NCI-H2081 (cell line): ENCODE results near the gene PHRF1.

Experiments
- DNase-seq, 2 experiments: peaks; one replicate each; lab custom pipeline; 2025; lab: John Stamatoyannopoulos, UW

PHRF1 gene

GRCh38 chr11:557328-558132 is 18.7 kb upstream of the PHRF1 start:
- no peak for DNase-seq

GRCh38 chr11:558503-558902 is 17.8 kb upstream of the PHRF1 start:
- no peak for DNase-seq

GRCh38 chr11:559020-559620 is 17.1 kb upstream of the PHRF1 start:
- no peak for DNase-seq

DNA sequence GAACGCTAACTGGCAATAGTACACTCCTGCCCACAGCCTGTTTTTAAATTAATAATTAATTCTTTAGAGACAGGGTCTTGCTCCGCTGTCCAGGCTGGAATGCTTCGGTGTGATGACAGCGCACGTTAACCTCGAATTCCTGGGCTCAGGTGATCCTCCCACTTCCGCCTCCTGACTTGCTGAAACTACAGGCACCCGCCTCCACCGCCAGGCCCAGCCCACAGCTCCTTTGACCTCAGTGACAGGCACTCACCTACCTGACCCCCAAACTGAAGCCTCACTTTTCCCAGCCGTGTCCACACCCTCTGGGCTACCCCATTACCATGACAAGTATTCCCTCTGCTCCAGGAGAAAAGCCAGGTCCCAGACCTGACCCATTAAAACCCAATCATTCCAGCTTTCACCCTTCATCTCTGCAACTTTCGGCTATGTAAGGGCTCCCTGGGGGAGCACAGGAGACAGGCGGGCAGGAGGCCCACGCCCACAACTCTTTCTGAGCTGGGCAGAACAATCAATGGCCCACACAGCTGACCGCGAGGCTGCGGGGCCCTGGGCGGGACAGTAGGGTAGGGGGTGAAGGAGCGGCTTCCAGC is 16.5 kb upstream of the PHRF1 start:
- DNase-seq: no peak

- DNase-seq: peak; percentile 93
Observed at GRCh38 chr11:560305-561147, 15.7 kb upstream of the PHRF1 start, which contains the start of the genes LMNTD2 and RASSF7. Gene LMNTD2, minus strand, starts transcription at chr11:560738. Its CDS starts 22 bp downstream, at chr11:560716. Gene RASSF7, plus strand, starts transcription at chr11:560970. Its CDS starts 799 bp downstream, at chr11:561769.

DNA sequence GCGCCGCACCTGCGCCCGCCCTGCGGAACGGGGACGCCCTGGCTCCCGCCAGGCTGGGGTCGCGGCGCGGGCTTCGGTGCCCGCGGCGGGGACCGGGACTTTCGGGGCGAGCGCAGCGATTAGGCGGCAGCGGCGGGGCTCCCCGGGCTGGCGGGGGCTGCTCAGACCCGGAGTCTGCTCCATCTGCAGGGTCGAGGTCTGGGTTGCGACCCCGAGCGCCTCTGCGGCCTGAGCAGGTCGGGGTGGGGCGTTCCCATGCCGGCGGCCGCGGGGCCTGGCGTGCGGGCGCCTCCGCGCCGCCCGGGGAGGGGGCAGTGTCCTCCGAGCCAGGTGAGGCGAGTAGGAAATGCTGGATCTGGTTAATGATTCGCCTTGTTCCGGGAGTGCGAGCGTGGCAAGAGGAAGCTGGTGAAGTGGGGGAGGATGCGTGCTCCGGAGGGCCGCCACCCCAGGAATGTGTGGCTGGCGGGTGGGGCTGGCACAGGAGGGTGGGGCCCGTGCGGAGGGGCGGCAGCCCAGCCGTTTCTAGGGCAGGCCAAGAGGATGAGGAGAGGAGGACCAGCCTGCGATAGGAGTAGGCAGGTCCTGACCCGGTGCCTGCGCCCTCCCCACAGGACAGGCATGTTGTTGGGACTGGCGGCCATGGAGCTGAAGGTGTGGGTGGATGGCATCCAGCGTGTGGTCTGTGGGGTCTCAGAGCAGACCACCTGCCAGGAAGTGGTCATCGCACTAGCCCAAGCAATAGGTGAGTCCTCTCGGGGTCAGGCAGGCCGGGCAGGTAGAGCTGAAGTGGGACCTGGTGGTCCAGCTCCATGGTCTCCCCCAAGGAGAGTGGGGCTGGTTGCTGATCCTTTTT is 14.9 kb upstream of the PHRF1 start:
- DNase-seq: peak in 1 of 2 experiments; percentile 25

DNA sequence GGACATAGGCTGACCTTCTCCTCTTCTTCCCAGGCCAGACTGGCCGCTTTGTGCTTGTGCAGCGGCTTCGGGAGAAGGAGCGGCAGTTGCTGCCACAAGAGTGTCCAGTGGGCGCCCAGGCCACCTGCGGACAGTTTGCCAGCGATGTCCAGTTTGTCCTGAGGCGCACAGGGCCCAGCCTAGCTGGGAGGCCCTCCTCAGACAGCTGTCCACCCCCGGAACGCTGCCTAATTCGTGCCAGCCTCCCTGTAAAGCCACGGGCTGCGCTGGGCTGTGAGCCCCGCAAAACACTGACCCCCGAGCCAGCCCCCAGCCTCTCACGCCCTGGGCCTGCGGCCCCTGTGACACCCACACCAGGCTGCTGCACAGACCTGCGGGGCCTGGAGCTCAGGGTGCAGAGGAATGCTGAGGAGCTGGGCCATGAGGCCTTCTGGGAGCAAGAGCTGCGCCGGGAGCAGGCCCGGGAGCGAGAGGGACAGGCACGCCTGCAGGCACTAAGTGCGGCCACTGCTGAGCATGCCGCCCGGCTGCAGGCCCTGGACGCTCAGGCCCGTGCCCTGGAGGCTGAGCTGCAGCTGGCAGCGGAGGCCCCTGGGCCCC is 14.1 kb upstream of the PHRF1 start:
- no peak for DNase-seq

- no peak for DNase-seq
Observed at GRCh38 chr11:563066-563811, 13.0 kb upstream of the PHRF1 start.

DNA sequence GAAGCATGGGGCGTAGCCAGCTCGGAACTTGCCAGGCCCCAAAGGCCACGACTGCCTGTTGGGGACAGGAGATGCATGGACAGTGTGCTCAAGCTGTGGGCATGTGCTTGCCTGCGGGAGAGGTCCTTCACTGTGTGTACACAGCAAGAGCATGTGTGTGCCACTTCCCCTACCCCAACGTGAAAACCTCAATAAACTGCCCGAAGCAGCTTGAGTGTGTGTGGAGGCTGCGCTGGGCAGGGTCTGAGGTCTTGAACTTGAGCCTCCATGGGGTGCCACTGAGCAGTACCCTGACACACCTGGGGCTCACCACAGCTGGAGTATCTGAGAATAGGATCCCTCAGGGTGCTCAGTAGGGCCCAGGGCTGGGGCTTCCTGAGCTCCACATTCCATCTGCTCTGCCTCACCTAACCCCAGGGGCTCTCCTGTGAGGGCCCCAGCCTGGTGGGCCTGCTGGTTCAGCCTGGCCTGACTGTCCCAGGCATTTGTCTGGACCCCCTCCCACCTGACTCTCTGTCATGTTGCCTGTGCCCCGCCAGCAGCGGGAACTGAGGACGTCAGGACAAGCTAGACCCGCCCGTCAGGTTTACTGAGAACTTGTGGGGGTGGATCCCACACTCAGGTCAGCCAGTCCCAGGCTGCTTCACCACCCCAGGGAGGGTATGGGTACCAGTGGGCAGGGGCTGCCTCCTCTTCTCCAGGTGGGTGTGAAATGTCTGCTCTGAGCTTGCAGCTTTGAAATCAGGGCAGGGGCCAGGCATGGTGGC is 12.3 kb upstream of the PHRF1 start:
- DNase-seq: no peak

DNA sequence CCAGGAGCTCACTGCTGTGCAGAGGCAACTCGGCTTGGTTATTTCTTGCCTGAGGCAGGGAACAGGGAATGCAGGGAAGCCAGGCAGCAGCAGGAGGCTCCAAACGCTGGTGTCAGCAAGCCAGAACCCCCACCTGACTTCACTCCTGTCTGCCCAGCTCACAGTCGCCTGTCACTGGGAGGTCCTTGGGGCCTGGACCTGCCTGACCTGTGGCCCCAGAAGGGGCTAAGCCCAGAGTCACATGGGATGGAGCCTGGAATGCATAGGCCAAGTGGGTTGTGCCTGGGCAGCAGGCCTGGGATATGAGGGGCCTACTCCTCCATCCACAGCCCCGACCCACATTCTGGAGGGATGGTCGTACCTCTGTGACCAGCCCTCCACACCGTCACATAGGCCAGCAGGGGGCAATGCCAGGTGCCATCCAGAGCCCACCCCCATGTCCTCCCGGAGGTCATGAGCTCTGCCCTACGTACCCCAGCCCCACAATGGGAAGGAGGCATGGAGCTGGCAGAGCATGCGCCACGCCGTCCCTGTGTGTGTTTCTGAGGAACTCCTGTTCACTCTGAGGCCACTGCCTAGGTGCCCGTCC is 10.3 kb upstream of the PHRF1 start:
- no peak for DNase-seq

GRCh38 chr11:567011-567628 is 9.2 kb upstream of the PHRF1 start:
- DNase-seq: no peak

DNA sequence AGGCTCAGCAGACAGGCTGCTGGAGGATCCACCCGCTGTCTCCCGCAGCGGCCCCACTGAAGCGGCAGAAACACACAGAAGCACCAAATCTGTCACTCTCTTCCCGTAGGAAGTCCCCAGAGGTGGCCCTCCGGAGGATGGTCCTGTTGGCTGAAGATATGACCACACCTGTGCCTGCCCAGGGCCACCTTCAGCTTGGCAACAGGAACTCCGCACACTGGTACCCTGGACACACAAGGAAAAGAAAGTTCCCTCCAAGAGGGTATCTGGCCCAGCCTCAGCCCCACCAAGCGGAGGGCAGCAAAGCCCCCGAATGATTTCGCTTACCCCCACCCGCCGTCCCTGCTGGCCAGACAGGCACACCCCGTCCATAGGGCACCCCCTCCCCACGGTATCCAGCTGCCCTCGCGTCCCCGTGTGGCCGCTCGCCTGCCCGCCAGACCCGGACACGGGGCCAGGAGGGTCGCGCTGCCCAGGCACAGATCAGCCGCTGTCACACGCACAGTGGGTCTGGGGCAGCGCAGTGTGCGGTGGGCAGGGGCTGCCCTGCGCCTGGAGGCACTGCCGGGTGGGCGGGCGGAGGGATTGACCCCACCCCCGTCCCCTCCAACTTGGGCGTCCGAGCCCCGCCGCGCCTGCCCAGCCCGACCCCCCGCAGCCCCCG is 8.5 kb upstream of the PHRF1 start:
- DNase-seq: no peak

DNA sequence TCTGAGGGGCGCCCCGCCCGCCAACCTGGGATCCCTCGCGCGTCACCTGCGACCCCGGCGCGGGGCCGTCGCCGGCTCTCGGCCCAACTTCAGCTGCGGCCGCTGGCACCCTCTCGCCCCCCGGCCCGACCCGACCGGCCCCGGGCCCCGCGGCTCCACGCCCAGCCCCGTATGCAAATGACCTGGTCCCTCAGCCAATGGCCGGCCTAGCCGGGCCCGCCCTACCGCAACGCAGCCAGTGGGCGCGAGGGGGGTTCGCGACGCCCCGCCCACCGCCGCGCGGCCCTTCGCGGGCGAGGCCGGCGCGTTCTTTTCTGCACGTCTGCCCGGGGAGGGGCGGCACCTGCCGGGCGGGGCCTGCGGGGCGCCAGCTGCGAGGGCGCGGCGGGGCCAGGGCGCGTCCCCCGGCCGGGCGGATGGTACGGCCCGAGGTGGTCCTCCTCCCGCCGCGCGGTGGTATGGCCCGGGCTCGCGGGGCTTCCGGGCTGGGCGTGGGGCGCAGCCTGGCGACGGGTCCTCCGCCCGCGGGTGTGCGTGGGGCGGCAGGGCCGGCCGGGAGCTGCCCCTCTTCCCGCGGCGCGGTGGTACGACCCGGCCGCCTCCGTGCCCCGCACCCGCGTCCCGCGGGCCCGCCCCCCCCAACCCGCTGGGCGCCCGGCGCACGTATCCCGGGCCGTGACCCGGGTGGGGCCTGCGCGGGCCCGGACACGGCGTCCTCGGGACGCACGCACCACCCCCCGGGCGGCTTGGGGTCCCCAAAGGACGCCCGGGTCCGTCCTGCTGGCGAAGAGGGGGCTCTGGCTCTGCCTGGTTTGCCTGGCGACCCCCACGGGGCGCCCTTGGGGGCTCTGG is 7.7 kb upstream of the PHRF1 start:
- peak; percentile 97 to 98 for DNase-seq

DNA sequence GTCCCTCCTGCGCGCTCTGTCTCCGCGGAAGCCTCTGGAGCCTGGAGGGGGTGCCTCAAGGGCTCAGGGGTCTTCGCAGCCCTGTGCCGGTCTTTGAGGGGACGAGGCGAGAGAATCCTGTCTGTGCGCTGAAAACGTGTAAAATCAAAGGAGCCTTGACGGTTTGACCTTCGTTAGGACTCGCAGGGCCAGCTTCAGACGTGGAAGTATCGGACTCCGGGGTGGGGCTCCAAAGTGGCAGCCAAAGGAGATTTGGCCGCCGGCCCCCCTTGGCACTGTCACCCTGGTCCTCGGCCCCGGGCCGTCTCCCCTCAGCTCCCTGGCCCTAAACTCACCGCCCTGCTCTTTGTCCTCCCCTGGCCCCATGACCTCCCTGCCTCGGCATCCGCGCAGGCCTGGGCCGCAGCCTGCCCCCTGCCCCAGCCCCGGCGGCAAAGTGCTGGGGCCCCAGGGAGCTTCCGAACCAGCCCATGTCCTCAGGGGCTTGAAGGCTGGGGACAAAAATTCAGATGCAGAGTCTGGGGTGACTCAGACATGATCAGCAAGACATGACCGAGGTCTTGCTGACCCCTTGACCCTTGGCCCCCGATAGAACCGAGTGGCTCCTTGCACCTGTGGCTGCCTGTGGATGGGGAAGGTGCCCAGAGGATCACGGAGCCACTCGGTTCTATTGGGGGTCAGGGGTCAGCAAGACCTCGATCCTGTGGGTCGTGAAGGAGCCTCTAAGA is 6.9 kb upstream of the PHRF1 start:
- DNase-seq: no peak

DNA sequence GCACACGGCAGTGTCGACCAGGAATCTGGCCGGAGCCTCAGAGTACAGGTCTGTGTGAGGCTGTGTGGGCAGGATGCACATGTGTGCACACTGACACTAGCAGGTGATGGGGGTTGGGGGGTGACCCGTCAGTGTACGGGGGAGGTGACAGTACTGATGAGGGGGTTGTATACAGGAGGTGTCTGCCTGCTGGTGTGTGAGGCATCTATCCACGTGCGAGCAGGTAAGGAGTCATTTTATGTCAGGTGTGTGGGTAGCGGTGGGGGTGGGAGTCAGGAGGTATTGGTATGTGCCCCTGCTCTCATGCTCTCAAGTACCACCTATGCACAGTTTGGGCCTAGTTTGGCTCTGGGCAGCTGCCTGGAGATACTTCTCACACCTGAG is 4.5 kb upstream of the PHRF1 start:
- DNase-seq: no peak

- no peak for DNase-seq
Observed at GRCh38 chr11:573146-573759, 3.0 kb upstream of the PHRF1 start.
